ENCODE results near the gene ACTN1.

GRCh38 chr14:68898248-68899032 lies 80.7 kb downstream of the ACTN1 start:
- no peak for TF ChIP-seq CTCF (IDR thresholded peaks at IDR 0.05)
- TF ChIP-seq ZFX (IDR thresholded peaks at IDR 0.05; ENCODE audit: borderline replicate concordance), result no peak

Measured in 22Rv1 (cell line).